SK-N-MC (cell line): Measurements from ENCODE around the gene RPL10A.

Experiments used
- EZH2 ChIP-seq: fragments of 200-600 bp; sonication (generic); IDR thresholded peaks from one replicate; pipeline ENCODE4 v1.6.1; 2017; ENCODE audit warnings: antibody characterized with exemption
- POLR2AphosphoS5 ChIP-seq: IDR thresholded peaks from 2 replicates; pipeline ENCODE4 v1.6.1; 2012; ENCODE audit warnings: mild to moderate bottlenecking, low read depth, low read length, borderline replicate concordance

GRCh38 chr6:35491558-35492257 is 23.5 kb downstream of the RPL10A start:
- TF ChIP-seq POLR2AphosphoS5 (no peak), EZH2 (no peak)
